Suppressor macrophage treated with lipopolysaccharide for 1 hour (primary cell): ENCODE measurements around the gene FBRSL1.
"Not testable (repeated sequence)": the region's sequence is repeated elsewhere in the genome, so short reads cannot be mapped to it uniquely, and the experiment has no call there.

Experiments
- DNase-seq, 3 donors: peaks; one replicate each; pipeline ENCODE4 v3.0.0-alpha.2; 2020 to 2022

The FBRSL1 gene

GRCh38 chr12:132454193-132454932 is 35.6 kb upstream of the FBRSL1 start:
- no peak for DNase-seq

DNA sequence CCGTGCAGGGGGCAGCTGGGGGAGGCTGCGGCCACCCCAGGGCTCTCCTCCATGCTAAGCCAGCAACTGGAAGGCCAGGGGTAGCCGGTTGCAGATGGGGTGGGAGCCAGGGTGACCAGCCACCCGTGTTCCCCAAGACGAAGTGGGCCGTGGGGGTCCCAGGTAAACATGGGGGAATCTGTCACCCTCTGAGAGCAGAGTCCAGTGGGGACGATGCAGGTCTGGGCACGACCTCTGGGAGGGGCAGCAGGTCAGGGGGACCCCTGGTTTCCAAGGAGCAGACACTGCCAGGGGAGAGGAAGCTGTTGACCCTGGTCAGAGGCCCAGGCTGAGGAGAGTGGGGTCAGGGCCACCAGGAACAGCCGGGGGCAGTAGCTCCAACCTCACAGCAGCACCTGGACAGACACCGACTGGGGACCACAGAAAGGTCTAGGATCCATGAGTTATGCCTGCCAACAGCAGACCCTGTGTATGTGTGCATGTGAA is 35.0 kb upstream of the FBRSL1 start:
- DNase-seq: no peak

DNA sequence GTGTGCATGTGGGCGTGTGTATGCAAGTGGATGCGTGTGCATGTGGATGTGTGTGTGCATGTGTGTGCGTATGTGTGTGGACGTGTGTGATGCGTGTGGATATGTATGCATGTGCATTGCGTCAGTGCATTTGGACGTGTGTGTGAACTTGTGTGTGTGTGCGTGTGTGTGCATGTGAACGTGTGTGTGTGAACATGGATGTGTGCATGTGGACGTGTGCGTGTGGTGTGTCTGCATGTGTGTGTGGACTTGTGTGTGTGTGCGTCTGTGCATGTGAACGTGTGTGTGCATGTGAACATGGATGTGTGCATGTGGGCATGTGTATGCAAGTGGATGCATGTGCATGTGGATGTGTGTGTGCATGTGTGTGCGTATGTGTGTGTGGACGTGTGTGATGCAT is 34.4 kb upstream of the FBRSL1 start:
- no peak for DNase-seq

DNA sequence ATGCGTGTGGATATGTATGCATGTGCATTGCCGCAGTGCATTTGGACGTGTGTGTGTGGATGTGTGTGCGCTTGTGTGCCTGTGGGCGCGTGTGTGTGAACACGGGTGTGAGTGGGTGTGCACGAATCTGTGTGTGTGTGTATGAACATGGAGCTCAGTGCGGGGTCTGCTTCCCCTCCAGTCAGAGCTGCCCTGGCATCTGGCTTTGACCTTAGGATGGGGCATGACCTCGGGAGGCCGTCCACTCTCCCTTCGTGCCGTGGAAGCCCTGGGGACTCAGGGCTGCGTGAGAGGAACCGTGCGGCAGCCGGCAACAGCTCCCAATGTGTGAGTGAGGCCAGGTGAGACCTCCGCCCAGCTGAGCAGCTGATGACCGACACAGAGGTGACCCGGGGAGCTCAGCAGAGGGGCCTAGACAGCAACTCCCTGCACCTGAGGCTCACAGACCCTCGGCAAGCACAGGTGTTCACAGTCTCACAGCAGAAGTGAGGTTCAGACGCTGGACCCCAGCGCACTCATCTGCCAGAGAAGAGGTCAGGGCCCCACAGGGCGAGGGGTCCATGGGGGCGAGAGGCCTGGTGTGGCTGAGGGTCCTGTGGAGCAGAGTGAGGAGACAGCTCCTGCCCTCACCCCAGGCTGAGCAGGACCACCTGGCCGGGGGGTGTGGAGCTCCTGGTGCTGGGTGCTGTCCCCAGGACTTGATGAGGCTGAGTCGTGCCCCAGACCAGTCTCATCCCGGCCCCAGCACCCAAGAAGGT is 33.6 kb upstream of the FBRSL1 start:
- no peak for DNase-seq

GRCh38 chr12:132456944-132457495 is 32.9 kb upstream of the FBRSL1 start:
- no peak for DNase-seq

GRCh38 chr12:132458441-132458840 is 31.5 kb upstream of the FBRSL1 start:
- DNase-seq: no peak

GRCh38 chr12:132458846-132459641 is 30.9 kb upstream of the FBRSL1 start:
- DNase-seq: no peak

GRCh38 chr12:132460571-132460970 is 29.4 kb upstream of the FBRSL1 start:
- peak; percentile 47 to 59 (median 57) for DNase-seq

- no peak for DNase-seq
Measured at GRCh38 chr12:132461526-132461925, 28.4 kb upstream of the FBRSL1 start.

DNA sequence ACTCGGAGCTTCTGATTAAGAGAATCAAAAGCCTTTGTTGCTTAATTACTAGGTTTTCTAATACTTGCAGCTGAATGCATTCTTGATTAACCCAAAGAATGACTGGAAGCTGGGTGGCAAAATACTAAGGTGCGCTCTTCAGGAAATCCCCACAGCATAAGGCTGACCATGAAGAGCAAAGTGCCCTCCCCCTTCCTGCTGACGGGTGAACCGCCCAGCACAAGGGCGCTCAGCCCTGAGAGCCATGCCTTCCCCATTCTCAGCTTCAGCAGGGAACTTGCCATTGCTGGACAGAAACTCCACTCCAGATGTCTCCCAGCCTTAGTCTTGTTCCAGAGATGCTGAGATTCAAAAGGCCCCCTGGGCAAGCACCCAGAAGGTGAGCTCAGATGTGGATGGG is 27.2 kb upstream of the FBRSL1 start:
- peak; percentile 40 to 58 (median 52) for DNase-seq

- not testable (repeated sequence) for DNase-seq
Measured at GRCh38 chr12:132463284-132463924, 26.5 kb upstream of the FBRSL1 start.

DNA sequence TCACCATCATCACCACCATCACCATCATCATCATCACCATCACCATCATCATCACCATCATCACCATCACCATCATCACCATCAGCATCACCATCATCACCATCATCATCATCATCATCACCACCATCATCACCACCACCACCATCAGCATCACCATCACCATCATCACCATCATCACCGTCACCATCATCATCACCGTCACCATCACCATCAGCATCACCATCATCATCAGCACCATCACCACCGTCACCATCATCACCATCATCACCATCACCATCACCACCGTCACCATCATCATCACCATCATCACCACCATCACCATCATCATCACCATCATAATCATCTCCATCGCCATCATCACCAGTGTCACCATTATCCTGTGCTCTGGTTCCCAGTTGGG is 25.6 kb upstream of the FBRSL1 start:
- DNase-seq: not testable (repeated sequence)

- DNase-seq: no peak
Measured at GRCh38 chr12:132464820-132465219, 25.1 kb upstream of the FBRSL1 start.

GRCh38 chr12:132465269-132466190 is 24.4 kb upstream of the FBRSL1 start:
- no peak for DNase-seq

- DNase-seq: no peak
Measured at GRCh38 chr12:132466241-132467201, 23.4 kb upstream of the FBRSL1 start.

DNA sequence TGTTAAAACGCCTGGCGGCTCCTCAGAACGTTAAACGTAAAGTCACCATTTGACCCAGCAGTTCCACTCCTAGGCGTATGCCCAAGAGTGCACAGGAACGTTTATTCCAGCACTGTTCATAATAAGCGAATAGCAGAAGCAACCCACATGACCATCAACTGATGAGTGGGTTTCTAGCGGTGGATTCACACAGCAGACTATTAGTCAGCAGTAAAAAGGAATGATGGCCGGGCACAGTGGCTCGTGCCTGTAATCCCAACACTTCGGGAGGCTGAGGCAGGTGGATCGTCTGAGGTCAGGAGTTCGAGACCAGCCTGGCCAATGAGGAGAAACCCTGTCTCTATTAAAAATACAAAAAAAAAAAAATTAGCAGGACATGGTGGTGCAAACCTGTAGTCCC is 22.4 kb upstream of the FBRSL1 start:
- peak; percentile 72 to 79 (median 73) for DNase-seq

GRCh38 chr12:132469423-132469822 is 20.5 kb upstream of the FBRSL1 start:
- peak in 2 of 3 donors; percentile 30 to 40 for DNase-seq

DNA sequence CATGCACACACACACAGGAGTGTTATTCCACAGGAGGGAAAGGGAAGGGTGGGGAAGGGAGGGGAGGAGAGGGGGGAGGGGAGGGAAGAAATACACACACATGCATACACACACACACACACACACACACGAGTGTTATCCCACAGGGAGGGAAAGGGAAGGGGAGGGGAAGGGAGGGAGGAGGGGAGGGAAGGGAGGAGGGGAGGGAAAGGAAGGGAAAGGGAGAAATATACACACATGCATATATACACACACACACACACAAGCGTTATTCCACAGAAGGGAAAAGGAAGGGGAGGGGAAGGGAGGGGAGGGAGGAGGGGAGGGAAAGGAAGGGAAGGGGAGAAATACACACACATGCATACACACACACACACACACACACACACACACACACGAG is 19.6 kb upstream of the FBRSL1 start:
- no peak for DNase-seq

- DNase-seq: peak; percentile 58 to 70 (median 66)
Measured at GRCh38 chr12:132471011-132471857, 18.7 kb upstream of the FBRSL1 start.
